ENCODE results near the gene SLC35F2. TPM values are rescaled to one million over a fixed set of nuclear protein-coding genes. Genes with fewer than 3 reads are reported as not detected.

SLC35F2 gene
- total RNA-seq, 1 donor from 2014 or later, result 72.7 TPM

DNA sequence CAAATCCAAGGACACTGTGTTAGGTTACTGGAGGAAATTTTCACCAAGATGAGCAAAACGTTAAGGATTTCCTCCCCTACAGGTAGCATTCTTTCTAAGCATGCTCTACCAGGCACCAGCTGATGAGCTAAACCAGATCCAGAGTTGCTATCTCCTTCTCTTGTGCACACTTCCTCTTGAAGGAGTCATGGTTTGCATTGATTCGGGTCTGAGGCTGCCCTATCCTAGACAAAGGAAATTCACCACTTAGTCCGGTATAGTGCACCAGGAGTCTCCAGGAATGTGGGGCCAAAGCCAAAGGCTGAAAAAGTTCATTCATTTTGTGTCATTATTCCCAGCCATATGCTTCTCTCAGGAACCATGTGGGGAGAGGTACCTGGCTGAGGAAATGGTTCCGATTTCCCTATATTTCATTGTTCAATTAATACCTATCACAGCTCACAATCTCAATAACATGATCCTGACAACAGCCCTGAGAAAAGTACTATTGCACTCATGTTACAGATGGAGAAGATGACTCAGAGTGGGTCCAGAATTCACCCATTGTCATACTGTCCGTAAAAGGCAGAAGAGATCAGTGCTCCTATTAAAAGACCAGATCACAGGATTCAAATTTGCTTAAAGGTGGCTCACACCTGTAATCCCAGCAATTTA lies 39.1 kb downstream of the SLC35F2 start:
- Histone ChIP-seq H3K27me3 (ENCODE audit: control insufficient read depth, insufficient read depth, low read length) (no peaks in the 10 kb centered on the region), H3K4me3 (ENCODE audit: low read depth, low read length) (no peak overlapping the region), H3K36me3 (ENCODE audit: control insufficient read depth, insufficient read depth, low read length) (no peaks in the 10 kb centered on the region)
- FAIRE-seq, result no peak
- DNase-seq (ENCODE audit: low read depth), result peak; percentile 35
- TF ChIP-seq, protein P1, sequence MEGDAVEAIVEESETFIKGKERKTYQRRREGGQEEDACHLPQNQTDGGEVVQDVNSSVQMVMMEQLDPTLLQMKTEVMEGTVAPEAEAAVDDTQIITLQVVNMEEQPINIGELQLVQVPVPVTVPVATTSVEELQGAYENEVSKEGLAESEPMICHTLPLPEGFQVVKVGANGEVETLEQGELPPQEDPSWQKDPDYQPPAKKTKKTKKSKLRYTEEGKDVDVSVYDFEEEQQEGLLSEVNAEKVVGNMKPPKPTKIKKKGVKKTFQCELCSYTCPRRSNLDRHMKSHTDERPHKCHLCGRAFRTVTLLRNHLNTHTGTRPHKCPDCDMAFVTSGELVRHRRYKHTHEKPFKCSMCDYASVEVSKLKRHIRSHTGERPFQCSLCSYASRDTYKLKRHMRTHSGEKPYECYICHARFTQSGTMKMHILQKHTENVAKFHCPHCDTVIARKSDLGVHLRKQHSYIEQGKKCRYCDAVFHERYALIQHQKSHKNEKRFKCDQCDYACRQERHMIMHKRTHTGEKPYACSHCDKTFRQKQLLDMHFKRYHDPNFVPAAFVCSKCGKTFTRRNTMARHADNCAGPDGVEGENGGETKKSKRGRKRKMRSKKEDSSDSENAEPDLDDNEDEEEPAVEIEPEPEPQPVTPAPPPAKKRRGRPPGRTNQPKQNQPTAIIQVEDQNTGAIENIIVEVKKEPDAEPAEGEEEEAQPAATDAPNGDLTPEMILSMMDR (IDR thresholded peaks at IDR 0.05; ENCODE audit: insufficient read depth, low read length, severe bottlenecking), result no peak

DNA sequence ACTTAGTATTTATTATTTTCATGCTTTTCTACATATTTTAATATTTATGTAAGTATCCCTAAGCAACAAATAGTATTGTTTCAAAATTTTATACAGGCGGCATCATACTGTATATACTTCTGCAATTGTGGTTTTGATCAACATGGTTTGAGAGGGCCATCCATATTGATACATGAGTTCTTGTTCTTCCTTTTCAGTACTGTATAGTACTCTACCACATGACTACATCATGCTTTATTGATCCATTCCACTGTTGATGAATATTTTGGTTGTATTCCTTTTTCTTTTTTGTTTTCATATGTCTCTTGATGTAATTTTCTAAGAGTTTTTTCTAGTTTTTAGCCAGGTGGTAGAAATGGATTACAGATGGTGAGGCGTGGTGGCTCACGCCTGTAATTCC lies 40.1 kb downstream of the SLC35F2 start:
- DNase-seq (ENCODE audit: low read depth) (no peak), FAIRE-seq (no peak)
- TF ChIP-seq, protein P1 (IDR thresholded peaks at IDR 0.05; ENCODE audit: insufficient read depth, low read length, severe bottlenecking), result no peak
- no peak overlapping the region for H3K4me3 ChIP-seq (ENCODE audit: low read depth, low read length)
- H3K36me3 ChIP-seq (ENCODE audit: control insufficient read depth, insufficient read depth, low read length), result no peaks in the 10 kb centered on the region
- no peaks in the 10 kb centered on the region for H3K27me3 ChIP-seq (ENCODE audit: control insufficient read depth, insufficient read depth, low read length)

DNA sequence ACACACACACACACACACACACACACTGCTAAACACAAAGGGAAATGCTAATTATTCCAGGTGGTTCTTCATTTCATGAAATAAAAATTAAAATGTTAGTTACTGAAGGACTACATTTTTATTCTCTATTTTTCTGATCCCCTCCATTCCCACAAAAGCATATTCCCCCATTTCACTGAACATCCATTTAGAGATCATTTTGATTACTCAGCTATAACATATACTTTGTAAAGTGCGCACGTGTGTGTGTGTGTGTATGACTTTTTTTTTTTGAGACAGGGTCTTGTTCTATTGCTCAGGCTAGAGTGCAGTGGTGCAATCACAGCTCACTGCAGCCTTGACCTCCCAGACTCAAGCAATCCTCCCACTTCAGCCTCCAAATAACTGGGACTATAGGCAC lies 42.6 kb downstream of the SLC35F2 start:
- FAIRE-seq, result no peak
- TF ChIP-seq, protein P1 (IDR thresholded peaks at IDR 0.05; ENCODE audit: insufficient read depth, low read length, severe bottlenecking), result no peak
- H3K27me3 ChIP-seq (ENCODE audit: control insufficient read depth, insufficient read depth, low read length), result no peaks in the 10 kb centered on the region
- H3K36me3 ChIP-seq (ENCODE audit: control insufficient read depth, insufficient read depth, low read length), result peaks cover 2% of the 10 kb centered on the region
- H3K4me3 ChIP-seq (ENCODE audit: low read depth, low read length), result no peak overlapping the region
- DNase-seq (ENCODE audit: low read depth), result no peak

DNA sequence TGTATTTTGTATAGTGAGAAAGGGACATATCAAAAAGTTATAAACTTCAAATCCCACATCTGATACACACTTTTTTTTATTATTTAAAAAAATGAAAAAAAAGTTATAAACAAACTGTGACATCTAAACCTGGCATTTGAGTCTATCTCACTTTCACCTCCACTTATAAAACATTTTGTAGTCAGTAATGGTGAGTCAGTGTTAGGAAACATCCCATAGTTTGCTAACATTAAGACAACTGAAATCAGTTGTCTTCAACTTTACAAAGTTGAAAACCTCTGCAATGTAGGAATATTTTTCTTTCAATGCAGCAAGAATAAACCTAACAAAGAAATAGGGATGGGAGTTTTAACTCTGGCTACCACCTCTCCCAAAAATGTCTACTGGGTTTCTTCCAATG lies 47.7 kb downstream of the SLC35F2 start:
- H3K4me3 ChIP-seq (ENCODE audit: low read depth, low read length), result no peak overlapping the region
- no peaks in the 10 kb centered on the region for H3K27me3 ChIP-seq (ENCODE audit: control insufficient read depth, insufficient read depth, low read length)
- H3K36me3 ChIP-seq (ENCODE audit: control insufficient read depth, insufficient read depth, low read length), result peaks cover 6% of the 10 kb centered on the region
- TF ChIP-seq, protein P1 (IDR thresholded peaks at IDR 0.05; ENCODE audit: insufficient read depth, low read length, severe bottlenecking), result no peak
- DNase-seq (ENCODE audit: low read depth) (no peak), FAIRE-seq (no peak)

DNA sequence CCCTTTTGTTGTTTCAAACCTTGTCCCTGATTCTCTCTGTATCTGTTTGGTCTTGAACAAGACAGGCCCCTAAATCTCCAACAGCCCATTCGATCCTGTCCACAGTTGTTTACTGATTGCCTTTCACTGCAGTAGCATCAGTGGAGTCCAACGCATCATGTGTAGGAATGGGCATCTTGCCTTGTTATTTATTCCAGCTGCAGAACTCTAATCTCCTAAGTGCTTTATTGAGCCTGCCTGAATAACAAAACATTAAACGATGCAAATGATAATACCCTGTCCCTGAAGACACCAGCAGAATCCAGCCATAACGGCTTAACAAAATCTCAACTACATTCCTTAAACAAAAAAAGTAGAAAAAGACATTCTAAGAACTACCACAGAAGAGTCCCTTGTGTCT lies 50.1 kb downstream of the SLC35F2 start:
- no peaks in the 10 kb centered on the region for H3K27me3 ChIP-seq (ENCODE audit: control insufficient read depth, insufficient read depth, low read length)
- no peak for DNase-seq (ENCODE audit: low read depth)
- H3K4me3 ChIP-seq (ENCODE audit: low read depth, low read length), result no peak overlapping the region
- FAIRE-seq, result no peak
- peaks cover 8% of the 10 kb centered on the region for H3K36me3 ChIP-seq (ENCODE audit: control insufficient read depth, insufficient read depth, low read length)
- TF ChIP-seq, protein P1 (IDR thresholded peaks at IDR 0.05; ENCODE audit: insufficient read depth, low read length, severe bottlenecking), result no peak

DNA sequence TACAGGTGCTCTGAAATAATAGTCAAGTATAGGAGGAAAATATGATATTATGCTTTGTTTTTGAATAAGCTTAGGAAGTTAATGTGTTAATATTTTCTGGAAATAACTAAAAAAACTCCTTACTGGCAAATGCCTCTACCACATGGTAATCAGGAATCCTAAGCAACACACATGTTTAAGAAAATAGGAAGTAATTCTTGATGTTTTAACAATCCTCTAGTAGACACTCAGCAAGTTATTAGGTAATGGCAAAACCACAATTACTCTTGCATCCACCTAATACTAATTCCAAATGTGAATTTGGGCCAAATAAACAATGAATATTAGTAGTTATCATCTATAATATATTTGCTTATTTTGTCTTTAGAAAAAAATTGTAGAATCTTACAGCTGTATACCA lies 53.6 kb downstream of the SLC35F2 start:
- FAIRE-seq (no peak), DNase-seq (ENCODE audit: low read depth) (no peak)
- Histone ChIP-seq H3K27me3 (ENCODE audit: control insufficient read depth, insufficient read depth, low read length) (no peaks in the 10 kb centered on the region), H3K36me3 (ENCODE audit: control insufficient read depth, insufficient read depth, low read length) (peaks cover 11% of the 10 kb centered on the region), H3K4me3 (ENCODE audit: low read depth, low read length) (no peak overlapping the region)
- TF ChIP-seq, protein P1 (IDR thresholded peaks at IDR 0.05; ENCODE audit: insufficient read depth, low read length, severe bottlenecking), result no peak
